HepG2 (cell line): ENCODE results near the gene KLHL33. TPM values are rescaled to one million over a fixed set of nuclear protein-coding genes. Genes with fewer than 3 reads are reported as not detected.

Experiments
- CREM ChIP-seq, 2 experiments: sonication (generic) in 1 of 2; formaldehyde crosslinking in 1 of 2; IDR thresholded peaks; 2 replicates each; pipeline versions ENCODE4 v1.4.0 to v1.6.1; 2016 to 2020; ENCODE audit warnings: antibody characterized with exemption in 1 of 2, mild to moderate bottlenecking in 1 of 2, missing genetic modification reagents in 1 of 2
- ETV5 ChIP-seq: IDR thresholded peaks from 2 replicates; pipeline ENCODE4 v1.6.1; 2018; ENCODE audit warnings: missing biosample characterization, missing genetic modification reagents, inconsistent platforms, borderline replicate concordance
- SMAD3 ChIP-seq: sonication (generic); formaldehyde crosslinking; IDR thresholded peaks from 2 replicates; pipeline ENCODE4 v1.4.0; 2020; ENCODE audit warnings: missing genetic modification reagents
- SNAI1 ChIP-seq: sonication (generic); formaldehyde crosslinking; IDR thresholded peaks from 2 replicates; pipeline ENCODE4 v1.5.0; 2020; ENCODE audit warnings: mild to moderate bottlenecking, missing genetic modification reagents, borderline replicate concordance
- SPEN ChIP-seq: sonication (generic); formaldehyde crosslinking; IDR thresholded peaks from 2 replicates; pipeline ENCODE4 v1.5.1; 2020; ENCODE audit warnings: low read depth, mild to moderate bottlenecking, missing genetic modification reagents
- SRSF4 ChIP-seq: fragments of 200-400 bp; formaldehyde crosslinking; IDR thresholded peaks from one replicate; pipeline ENCODE4 v1.6.1; 2018; ENCODE audit warnings: mild to moderate bottlenecking, low read depth, low read length, moderate library complexity; ENCODE audit not compliant: poor library complexity, severe bottlenecking
- ZNF570 ChIP-seq: sonication (generic); formaldehyde crosslinking; IDR thresholded peaks from 2 replicates; pipeline ENCODE4 v1.4.0; 2020; ENCODE audit warnings: mild to moderate bottlenecking, missing genetic modification reagents, borderline replicate concordance
- ZNF709 ChIP-seq: sonication (generic); formaldehyde crosslinking; IDR thresholded peaks from 2 replicates; pipeline ENCODE4 v1.5.0; 2020; ENCODE audit warnings: mild to moderate bottlenecking, missing genetic modification reagents
- ZNF883 ChIP-seq: sonication (generic); formaldehyde crosslinking; IDR thresholded peaks from 2 replicates; pipeline ENCODE4 v1.5.1; 2020; ENCODE audit warnings: mild to moderate bottlenecking, missing genetic modification reagents; ENCODE audit errors: not compliant biosample characterization
- polyA plus RNA-seq, 8 experiments: library from polyadenylated mRNA; depleted of rRNA in 3 of 8; stranded (reverse) in 7 of 8; unstranded in 1 of 8; fragments of >200 nt; fragmentation: Illumina TruSeq in 4 of 8; extraction: Trizol in 4 of 8; gene quantifications; 2 replicates each; pipeline versions ENCODE4 v1.2.1 to v1.2.3, GENCODE V29; 2011 to 2016; ENCODE audit warnings: low read depth in 4 of 8, missing spikeins in 1 of 8, mixed read lengths in 1 of 8; ENCODE audit not compliant: insufficient read depth in 1 of 8
- total RNA-seq, 5 experiments: library from RNA; depleted of rRNA; stranded (reverse); fragments of >200 nt; fragmentation: Illumina TruSeq; extraction: Trizol; gene quantifications; 2 replicates each; pipeline ENCODE4 v1.2.3, GENCODE V29; 2016; ENCODE audit warnings: low read depth in 1 of 5
- TF ChIP-seq, protein P1 (sequence below): sonication (generic); formaldehyde crosslinking; IDR thresholded peaks from 2 replicates; pipeline ENCODE4 v1.5.0; 2020; ENCODE audit warnings: mild to moderate bottlenecking, missing genetic modification reagents, borderline replicate concordance
- TF ChIP-seq, protein P2 (sequence below): IDR thresholded peaks from 2 replicates; pipeline ENCODE4 v1.6.1; 2016; ENCODE audit warnings: missing biosample characterization, missing genetic modification reagents, low read depth
- TF ChIP-seq, protein P3 (sequence below), 2 experiments: sonication (generic) in 1 of 2; formaldehyde crosslinking in 1 of 2; IDR thresholded peaks; 2 replicates each; pipeline versions ENCODE4 v1.4.0 to v1.6.1; 2016 to 2020; ENCODE audit warnings: borderline replicate concordance in 1 of 2, low read depth in 1 of 2, mild to moderate bottlenecking in 1 of 2, missing genetic modification reagents in 1 of 2

KLHL33 gene
- total and polyA plus RNA-seq, 2 of the 13 experiments (the other 11 are each of a cell fraction or from before 2014, with no cell fraction given): not detected

DNA sequence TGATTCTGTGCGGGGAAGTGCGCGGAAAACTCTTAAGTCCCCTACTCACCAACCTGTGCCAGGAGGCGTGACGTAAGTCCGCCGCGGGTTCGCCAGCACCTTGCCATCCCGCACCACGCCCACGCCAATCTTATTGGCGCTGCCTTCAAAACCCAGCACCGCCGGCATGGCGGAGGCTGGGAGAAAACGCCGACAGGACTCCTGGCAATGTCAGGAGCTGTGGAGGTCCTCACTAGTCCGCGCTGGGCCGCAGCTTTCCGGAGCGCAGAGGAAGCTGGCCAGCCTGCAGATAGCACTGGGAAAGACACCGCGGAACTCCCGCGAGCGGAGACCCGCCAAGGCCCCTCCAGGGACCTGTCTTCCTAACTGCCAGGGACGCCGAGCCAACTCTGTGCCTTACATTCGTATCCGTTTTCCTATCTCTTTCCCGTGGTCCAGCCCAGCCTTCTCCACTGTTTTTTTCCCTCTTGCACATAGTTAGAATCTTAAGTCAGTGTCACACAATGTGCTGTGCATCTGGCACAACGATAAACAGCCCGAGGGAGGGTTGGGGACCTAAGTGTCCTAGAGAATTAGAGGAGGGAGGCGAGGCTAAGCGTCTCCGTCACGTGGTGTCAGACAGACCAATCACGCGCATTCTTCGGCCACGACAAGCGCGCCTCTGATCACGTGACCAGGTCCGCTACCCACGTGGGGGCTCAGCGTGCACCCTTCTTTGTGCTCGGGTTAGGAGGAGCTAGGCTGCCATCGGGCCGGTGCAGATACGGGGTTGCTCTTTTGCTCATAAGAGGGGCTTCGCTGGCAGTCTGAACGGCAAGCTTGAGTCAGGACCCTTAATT is 18.8 kb upstream of the KLHL33 start, which contains the start of the genes APEX1 and OSGEP (continued):
- TF ChIP-seq SMAD3 (CRISPR knock-in tag): peak; percentile 81
- no peak; the same call in 1 of the 2 replicates for TF ChIP-seq ZNF570 (CRISPR knock-in tag)
- TF ChIP-seq SRSF4: no peak
- peak; percentile 42; the same call in 1 of the 2 replicates for TF ChIP-seq ETV5
- TF ChIP-seq ZNF883 (CRISPR knock-in tag): peak; percentile 34
- TF ChIP-seq SNAI1 (CRISPR knock-in tag): peak; percentile 67
- TF ChIP-seq, protein P1, sequence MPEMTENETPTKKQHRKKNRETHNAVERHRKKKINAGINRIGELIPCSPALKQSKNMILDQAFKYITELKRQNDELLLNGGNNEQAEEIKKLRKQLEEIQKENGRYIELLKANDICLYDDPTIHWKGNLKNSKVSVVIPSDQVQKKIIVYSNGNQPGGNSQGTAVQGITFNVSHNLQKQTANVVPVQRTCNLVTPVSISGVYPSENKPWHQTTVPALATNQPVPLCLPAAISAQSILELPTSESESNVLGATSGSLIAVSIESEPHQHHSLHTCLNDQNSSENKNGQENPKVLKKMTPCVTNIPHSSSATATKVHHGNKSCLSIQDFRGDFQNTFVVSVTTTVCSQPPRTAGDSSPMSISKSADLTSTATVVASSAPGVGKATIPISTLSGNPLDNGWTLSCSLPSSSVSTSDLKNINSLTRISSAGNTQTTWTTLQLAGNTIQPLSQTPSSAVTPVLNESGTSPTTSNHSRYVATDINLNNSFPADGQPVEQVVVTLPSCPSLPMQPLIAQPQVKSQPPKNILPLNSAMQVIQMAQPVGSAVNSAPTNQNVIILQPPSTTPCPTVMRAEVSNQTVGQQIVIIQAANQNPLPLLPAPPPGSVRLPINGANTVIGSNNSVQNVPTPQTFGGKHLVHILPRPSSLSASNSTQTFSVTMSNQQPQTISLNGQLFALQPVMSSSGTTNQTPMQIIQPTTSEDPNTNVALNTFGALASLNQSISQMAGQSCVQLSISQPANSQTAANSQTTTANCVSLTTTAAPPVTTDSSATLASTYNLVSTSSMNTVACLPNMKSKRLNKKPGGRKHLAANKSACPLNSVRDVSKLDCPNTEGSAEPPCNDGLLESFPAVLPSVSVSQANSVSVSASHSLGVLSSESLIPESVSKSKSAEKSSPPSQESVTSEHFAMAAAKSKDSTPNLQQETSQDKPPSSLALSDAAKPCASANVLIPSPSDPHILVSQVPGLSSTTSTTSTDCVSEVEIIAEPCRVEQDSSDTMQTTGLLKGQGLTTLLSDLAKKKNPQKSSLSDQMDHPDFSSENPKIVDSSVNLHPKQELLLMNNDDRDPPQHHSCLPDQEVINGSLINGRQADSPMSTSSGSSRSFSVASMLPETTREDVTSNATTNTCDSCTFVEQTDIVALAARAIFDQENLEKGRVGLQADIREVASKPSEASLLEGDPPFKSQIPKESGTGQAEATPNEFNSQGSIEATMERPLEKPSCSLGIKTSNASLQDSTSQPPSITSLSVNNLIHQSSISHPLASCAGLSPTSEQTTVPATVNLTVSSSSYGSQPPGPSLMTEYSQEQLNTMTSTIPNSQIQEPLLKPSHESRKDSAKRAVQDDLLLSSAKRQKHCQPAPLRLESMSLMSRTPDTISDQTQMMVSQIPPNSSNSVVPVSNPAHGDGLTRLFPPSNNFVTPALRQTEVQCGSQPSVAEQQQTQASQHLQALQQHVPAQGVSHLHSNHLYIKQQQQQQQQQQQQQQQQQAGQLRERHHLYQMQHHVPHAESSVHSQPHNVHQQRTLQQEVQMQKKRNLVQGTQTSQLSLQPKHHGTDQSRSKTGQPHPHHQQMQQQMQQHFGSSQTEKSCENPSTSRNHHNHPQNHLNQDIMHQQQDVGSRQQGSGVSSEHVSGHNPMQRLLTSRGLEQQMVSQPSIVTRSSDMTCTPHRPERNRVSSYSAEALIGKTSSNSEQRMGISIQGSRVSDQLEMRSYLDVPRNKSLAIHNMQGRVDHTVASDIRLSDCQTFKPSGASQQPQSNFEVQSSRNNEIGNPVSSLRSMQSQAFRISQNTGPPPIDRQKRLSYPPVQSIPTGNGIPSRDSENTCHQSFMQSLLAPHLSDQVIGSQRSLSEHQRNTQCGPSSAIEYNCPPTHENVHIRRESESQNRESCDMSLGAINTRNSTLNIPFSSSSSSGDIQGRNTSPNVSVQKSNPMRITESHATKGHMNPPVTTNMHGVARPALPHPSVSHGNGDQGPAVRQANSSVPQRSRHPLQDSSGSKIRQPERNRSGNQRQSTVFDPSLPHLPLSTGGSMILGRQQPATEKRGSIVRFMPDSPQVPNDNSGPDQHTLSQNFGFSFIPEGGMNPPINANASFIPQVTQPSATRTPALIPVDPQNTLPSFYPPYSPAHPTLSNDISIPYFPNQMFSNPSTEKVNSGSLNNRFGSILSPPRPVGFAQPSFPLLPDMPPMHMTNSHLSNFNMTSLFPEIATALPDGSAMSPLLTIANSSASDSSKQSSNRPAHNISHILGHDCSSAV (CRISPR knock-in tag): no peak
- TF ChIP-seq, protein P2, sequence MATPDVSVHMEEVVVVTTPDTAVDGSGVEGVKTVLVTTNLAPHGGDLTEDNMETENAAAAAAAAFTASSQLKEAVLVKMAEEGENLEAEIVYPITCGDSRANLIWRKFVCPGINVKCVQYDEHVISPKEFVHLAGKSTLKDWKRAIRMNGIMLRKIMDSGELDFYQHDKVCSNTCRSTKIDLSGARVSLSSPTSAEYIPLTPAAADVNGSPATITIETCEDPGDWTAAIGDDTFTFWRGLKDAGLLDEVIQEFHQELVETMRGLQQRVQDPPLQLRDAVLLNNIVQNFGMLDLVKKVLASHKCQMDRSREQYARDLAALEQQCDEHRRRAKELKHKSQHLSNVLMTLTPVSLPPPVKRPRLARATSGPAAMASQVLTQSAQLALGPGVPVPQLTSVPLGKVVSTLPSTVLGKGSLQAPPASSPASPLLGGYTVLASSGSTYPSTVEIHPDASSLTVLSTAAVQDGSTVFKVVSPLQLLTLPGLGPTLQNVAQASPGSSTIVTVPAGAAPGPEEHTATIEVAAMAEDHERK: peak; percentile 78
- TF ChIP-seq CREM (IDR thresholded peaks at IDR 0.05): peak; percentile 86
- no peak for TF ChIP-seq CREM (CRISPR knock-in tag; IDR thresholded peaks at IDR 0.05)
- TF ChIP-seq SPEN: peak; percentile 92
- no peak; the same call in none of the 2 replicates for TF ChIP-seq ZNF709 (CRISPR knock-in tag)
- TF ChIP-seq, protein P3, sequence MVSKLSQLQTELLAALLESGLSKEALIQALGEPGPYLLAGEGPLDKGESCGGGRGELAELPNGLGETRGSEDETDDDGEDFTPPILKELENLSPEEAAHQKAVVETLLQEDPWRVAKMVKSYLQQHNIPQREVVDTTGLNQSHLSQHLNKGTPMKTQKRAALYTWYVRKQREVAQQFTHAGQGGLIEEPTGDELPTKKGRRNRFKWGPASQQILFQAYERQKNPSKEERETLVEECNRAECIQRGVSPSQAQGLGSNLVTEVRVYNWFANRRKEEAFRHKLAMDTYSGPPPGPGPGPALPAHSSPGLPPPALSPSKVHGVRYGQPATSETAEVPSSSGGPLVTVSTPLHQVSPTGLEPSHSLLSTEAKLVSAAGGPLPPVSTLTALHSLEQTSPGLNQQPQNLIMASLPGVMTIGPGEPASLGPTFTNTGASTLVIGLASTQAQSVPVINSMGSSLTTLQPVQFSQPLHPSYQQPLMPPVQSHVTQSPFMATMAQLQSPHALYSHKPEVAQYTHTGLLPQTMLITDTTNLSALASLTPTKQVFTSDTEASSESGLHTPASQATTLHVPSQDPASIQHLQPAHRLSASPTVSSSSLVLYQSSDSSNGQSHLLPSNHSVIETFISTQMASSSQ (IDR thresholded peaks at IDR 0.05; ENCODE audit: low read depth): no peak
- TF ChIP-seq, protein P3 (CRISPR knock-in tag; IDR thresholded peaks at IDR 0.05; ENCODE audit: borderline replicate concordance): peak; percentile 43; the same call in 1 of the 2 replicates
